HG03280 (cell line): ENCODE data around the gene NOXA1.

Experiments used
- ATAC-seq: cut with Tn5 transposase; IDR thresholded peaks from one replicate; pipeline ENCODE4 v1.9.1; 2021; ENCODE audit warnings: mild to moderate bottlenecking, moderate library complexity; ENCODE audit not compliant: unreplicated experiment

NOXA1 gene

DNA sequence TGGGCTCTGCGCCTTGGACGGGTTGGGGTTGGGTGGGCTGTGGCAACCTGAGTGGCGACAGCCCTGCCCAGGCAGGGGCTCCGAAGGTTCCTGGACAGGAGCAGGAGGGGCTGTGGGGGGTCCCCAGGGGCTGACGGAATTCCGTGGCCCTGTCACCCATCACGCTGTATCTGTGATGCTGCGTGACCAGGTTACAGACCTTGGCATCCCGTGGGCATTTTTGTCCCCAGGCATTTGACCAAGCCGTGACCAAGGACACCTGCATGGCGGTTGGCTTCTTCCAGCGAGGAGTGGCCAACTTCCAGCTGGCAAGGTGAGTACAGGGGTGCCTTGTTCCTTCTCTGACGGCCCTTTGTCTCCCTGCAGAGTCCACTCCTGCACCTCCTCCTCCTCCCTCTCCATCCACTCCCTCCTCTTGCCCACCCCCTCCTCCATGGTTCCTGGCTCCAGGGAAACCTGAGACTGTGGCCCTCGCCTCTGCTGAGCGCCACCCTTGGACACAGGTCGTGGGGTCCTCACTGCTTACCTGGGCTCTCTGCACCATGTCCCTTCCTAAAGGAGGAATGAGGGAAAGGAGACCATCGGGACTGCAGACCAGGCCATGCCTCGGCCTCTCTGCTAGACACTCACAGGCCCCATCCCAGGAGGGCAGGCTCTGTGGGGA, 3.0 kb downstream of the NOXA1 start:
- no peak for ATAC-seq

DNA sequence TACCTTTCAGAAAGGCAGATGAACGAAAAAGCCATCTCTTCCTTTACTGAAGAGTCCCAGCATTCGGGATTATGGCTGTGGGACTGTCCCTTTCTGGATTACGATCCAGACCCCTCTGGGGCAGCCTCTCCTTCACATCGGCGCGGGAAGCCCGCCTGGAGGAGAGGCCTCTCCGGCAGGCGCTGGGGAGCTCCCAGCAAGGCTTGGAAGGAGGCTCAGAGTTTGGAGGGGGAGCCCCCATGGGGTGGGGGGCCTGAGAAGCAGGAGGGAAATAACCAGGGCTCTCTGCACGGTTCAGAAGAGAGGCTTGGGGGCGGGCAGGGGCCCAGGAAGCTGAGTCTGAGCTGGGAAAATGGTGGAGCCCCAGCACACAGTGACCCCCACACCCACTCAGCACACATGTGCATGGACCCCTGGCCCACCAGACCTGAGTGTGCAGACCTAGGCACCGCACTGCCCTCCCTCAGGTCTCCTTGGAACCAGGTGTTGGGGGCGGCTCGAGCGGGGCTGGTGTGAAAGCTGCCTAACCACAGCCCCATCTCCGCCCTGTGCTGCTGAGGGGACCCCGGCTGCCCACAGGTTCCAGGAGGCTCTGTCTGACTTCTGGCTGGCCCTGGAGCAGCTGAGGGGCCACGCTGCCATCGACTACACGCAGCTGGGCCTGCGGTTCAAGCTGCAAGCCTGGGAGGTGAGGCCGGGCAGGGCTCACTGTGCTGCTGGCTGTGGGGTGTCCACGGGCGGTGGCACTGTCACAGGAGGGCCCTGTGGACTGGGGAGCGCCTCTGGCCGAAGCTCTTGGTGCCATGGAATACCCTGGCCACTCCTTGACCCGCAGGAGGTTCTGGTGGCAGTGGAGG, 4.5 kb downstream of the NOXA1 start:
- no peak for ATAC-seq

DNA sequence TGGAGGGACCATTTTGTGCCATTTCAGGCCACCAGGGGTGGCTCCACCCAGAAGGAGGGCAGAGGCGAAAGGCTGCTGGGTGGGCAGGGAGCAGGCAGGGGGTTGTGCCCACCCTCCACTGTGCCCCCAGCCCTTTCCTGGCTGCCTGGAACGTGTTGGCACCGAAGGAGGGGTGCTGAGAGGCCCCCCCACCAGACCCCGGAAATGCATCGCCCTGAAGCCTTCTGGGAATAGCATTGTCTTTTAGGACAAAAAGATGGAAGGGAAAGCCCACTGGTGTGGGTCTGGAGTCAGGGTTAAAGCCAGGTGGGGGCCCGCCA, 5.1 kb downstream of the NOXA1 start:
- no peak for ATAC-seq

DNA sequence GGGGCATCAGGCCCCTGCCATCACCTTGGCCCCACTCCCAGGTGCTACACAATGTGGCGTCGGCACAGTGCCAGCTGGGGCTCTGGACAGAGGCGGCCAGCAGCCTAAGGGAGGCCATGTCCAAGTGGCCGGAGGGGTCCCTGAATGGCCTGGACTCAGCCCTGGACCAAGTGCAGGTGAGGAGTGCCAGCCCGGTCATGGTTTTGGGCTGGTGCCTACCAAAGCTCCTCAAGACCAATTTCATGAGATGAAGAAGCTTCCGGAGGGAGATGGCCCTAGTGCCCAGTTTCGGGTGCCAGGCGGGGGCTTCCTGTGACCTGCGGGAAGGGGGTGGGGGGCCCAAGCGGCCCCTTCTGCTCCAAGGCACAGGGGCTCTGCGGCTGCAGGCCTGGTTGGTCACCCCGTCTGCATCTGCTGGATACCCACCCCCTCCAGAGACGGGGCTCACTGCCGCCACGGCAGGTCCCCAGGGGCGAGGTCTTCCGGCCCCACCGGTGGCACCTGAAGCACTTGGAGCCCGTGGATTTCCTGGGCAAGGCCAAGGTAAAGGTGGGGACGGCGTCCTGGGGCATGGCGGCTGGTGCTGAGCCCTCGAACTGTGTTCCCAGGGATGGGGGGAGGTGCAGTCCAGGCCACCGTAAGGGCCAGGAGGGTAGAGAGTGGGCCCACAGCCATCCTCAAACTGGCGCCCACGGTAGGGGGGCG, 5.8 kb downstream of the NOXA1 start:
- ATAC-seq: no peak

DNA sequence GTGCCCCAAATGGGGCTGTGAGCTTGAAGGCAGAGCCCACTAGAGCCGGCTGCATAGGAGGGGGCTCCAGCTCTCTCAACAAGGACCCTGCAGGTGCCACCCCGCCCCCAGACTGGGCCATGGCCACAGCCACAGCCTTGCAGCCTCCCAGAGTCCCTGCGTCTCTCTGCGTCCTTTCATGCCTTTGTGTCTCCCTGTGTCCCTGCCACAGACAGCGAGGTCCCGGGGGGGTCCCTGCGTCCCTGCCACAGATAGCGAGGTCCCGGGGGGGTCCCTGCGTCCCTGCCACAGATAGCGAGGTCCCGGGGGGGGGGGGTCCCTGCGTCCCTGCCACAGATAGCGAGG, 6.3 kb downstream of the NOXA1 start:
- no peak for ATAC-seq

DNA sequence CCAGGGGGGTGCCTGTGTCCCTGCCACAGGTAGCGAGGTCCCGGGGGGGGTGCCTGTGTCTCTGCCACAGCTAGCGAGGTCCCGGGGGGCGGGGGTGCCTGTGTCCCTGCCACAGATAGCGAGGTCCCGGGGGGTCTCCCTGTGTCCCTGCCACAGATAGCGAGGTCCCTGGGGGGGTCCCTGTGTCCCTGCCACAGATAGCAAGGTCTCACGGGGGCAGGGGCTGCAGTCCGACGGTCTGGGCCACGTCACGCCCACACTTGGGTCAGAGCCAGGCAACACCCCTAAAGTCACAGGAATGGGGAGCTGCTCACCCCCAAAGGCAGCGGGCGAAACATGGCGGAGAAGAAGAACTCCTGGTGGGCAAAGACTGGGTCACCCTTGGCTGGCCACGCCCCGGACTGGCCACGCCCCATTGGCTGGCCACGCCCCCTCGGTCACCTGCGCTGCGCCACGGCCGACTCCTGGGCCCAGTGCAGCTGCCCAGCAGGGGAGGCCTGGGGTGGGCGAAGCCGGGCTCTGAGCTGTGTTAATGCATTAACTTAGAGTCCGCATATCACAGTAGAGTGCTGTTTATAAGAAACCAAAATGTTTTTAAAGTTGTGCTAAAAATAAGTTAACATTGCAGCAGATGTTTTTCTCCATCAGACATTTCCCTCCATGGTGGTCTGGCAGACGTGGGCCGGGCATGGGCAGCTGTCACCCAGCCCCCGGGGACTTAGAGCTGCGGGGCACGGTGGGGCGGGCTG, 7.0 kb downstream of the NOXA1 start:
- no peak for ATAC-seq

DNA sequence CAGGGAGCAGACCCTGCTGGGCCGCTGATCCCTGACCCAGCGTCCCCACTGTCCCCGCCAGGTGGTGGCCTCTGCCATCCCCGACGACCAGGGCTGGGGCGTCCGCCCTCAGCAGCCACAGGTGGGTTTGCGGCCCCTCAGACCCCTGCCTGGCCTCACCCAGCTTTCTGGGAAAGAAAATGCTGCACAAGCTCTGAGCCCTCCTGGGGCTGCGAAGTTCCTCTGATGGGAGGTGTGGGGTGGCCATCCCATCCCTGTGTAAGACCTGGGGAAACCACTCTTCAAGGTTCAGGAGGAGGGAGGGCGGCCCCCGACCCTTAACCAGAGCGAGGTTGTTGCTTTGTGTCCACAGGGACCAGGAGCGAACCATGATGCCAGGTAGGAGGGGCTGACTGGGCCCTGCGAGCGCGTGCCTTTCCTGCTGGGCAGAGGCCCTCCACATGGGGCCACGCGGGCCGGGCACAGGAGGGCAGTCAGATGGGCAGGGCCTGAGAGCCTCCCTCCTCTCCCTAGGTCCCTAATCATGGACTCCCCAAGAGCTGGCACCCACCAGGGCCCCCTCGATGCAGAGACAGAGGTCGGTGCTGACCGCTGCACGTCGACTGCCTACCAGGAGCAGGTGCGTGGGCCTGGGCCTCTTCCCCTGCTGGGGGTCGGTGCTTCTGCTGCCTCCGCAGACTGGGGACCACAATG, 7.7 kb downstream of the NOXA1 start:
- ATAC-seq: no peak

DNA sequence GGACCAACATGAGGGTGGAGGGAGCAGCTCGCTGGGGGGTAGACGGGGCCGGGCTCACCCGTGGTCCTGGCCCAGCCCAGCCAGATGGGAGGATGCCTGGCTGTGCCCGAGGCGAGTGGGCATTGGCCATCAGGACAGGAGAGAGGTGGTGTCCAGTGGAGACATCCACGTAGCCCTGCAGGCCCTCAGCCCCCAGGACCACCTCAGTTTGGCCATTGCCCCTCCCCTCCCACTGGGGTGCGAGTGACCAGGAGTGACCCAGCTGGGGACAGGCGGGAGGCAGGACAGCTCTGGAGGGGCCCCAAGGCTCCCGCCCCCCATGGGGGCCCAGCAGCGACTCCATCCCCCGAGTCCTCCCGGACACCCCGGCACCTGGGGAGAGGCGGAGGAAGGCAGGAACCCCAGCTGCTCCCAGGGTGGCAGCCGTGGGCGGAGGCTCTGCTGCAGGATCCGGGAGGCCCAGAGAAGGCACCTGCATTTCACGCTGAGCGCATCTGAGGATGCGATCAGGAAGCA, 8.3 kb downstream of the NOXA1 start:
- ATAC-seq: no peak

DNA sequence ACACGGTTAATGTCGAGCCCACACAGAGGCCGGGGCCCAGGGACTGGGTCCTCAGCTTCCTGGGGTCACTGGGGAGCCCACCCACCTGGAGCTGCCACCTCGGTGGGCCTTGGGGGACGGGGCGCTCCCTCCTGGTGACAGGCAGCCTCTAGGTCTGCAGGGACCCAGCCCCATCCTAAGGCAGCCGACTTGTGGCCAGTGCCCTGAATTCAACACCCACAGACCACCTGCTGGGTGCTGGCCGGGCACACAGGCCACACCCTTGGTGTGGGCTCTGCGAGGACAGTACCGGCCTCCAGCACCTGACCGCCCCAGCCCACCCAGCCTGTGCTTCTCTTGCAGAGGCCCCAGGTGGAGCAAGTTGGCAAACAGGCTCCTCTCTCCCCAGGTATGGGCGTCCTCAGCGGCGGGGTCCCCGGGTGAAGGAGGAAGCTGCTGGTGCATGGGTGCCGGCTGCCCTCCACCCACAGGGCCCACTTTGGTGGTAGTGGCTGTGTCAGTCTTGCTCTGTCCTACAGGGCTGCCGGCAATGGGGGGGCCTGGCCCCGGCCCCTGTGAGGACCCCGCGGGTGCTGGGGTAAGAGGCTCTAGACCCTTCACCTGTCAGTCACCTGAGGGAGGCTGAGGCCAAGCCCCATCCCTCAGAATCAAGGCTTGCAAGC, 9.6 kb downstream of the NOXA1 start:
- ATAC-seq: no peak

DNA sequence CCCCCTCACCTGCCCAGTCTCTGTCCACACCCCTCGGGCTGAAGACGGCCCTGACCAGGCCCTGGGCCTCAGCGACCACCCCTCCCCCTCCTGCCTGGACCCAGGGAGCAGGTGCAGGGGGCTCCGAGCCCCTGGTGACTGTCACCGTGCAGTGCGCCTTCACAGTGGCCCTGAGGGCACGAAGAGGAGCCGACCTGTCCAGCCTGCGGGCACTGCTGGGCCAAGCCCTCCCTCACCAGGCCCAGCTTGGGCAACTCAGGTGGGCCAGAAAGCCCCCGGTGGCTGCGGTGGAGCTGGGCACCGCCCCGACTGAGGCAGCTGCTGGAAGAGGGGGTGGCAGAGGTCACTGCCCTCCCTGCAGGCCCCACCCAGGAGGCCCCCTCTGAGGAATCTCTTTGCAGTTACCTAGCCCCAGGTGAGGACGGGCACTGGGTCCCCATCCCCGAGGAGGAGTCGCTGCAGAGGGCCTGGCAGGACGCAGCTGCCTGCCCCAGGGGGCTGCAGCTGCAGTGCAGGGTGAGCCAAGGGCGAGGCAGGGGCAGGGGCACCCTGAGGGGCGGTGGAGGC, 10.2 kb downstream of the NOXA1 start:
- no peak for ATAC-seq

DNA sequence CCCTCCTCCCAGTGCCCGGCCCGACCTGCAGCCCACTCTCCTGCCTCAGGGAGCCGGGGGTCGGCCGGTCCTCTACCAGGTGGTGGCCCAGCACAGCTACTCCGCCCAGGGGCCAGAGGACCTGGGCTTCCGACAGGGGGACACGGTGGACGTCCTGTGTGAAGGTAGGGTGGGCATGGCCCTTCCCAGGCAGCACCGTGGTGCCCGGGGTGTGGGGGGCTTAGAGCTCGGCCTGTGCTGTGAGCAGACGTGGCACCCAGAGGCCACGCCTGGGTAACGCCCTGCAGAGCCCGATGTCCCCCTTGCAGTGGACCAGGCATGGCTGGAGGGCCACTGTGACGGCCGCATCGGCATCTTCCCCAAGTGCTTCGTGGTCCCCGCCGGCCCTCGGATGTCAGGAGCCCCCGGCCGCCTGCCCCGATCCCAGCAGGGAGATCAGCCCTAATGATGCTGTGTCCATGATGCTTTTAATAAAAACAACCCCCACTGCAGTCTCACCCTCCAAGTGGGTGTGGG, 10.8 kb downstream of the NOXA1 start:
- ATAC-seq: no peak

DNA sequence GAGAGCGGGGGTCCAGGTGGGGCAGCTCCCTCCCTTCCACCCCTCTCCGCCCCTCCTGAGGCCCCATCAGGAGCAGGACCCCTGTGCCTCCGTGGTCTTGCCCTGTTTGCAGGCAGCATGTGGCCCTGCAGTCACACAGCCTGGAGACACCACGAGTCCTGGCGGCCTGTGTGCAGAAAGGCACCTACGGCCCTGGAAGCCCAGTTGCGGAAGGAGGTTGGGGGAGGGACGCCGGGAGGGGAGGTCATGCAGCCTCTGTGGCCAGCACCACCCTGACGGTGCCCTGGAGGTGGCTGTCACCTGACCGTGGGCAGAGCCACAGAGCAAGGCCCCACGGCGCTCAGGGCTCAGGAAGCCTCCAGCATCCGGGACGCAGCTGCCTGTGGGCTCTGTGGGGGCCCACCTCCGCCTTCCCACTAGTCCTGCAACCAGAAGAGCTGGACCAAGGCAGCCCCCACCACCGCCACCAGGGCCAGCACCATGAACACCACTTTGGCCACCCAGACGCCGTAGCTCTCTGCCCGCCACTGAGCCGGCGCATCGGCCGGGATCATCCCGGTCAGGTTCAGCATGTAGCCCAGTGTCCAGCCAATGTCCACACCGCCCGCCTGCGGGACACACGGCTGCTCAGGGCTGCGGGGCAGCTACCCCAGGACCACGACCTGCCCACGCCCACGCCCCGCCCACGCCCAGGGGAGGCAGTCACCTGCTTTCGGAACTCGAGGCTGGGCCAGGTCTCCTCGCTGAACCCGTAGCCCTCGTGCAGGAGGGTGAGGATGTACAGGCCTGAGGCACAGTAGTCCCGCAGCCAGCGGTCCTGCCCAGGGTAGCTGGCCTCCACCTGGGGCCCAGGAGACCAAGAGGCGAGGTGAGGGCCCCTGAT, 11.5 kb downstream of the NOXA1 start:
- no peak for ATAC-seq

DNA sequence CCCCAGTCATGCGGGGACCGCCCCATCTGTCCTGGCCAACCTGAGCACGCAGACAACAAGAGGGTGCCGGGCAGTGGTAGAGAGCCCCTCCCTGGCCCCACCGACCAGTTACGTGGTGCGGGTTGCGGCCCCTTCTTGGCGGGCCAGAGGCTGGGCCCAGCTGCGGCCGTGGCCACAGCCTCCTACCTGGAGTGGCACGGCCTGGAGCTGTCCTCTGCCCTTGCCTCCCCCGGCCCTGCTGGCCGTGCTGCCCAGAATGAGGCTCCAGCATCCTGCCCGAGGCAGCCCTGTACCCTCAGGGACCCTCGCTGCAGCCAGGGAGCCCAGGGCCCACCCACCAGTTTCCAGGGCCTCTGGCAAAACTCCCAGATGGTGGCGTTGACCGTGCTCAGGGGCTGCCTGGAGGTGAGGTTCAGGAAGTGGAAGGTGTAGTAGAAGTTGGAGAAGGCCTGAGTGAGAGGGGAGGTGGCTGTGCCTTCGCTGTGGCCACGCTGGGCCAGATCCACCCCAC, 12.2 kb downstream of the NOXA1 start:
- ATAC-seq: no peak

DNA sequence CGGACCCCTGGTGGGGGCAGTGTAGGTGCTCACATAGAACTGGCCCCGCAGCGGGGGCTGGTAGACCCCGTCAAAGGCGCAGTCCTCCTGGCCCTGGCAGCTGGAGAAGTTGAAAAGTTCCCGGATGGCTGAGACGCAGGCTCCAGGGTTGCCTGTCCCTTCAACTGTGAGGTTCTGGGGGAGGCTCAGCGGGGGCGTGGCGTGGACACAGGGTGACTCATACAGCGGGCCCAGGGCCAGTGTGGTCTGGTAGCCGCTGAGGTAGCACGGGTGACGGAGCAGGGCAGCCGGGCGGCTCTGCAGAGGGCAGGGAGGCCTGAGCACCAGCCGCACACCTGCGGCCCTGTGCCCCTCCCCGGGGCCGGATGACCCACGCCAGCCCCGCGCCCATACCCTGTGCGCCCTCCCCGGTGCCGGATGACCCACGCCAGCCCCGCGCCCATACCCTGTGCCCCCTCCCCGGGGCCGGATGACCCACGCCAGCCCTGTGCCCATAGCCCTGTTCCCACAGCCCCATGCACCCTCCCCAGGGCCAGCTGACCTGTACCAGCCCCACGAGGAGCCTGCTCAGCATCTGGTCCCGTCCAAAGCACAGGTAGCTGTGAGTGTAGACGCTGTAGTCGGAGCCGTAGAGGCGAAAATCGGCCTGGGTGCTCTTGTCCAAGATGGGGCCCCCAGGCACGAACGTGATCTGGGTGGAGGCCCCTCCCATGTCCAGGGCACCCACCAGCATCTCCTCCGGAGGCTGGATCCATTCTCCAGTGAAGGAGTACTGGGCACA, 13.0 kb downstream of the NOXA1 start:
- ATAC-seq: no peak

DNA sequence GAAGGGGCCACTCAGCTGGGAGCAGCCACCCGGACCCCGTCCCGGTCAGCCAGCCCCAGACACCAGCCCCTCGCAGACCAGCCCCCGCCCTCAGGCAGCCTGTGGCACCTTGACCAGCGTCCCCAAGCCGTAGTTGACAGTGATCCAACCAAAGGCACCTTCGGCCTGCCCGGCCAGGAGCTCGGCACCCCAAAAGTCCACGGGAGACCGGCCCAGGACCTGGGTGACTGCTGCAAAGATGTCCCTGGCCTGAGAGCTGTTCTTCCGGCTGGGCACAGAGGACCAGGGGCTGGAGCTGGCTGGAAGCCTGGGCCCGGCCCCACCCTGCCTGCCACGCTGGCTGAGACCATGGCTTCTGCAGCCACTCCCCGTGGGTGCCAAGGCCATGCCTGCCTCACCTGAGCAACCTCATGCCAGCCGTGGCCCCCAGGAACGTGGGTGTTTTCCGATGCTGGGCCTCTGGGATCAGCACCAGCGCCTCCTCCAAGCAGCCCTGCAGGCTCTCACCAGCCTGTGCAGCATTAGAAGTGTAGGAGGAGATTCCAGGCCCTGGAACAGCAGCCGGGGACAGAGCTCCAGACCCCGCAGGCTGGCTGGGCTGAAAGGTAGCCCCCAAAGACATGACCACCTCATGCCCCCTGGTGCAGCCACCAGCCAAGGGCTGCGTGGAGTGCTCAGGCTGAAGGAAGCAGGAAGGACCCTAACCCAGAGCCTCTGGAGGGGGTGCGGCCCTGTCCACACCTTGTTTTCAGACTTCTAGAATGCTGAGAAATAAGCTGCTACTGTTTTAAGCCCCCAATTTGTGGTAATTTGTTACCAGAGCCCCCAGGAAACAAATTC, 13.8 kb downstream of the NOXA1 start:
- ATAC-seq: no peak

DNA sequence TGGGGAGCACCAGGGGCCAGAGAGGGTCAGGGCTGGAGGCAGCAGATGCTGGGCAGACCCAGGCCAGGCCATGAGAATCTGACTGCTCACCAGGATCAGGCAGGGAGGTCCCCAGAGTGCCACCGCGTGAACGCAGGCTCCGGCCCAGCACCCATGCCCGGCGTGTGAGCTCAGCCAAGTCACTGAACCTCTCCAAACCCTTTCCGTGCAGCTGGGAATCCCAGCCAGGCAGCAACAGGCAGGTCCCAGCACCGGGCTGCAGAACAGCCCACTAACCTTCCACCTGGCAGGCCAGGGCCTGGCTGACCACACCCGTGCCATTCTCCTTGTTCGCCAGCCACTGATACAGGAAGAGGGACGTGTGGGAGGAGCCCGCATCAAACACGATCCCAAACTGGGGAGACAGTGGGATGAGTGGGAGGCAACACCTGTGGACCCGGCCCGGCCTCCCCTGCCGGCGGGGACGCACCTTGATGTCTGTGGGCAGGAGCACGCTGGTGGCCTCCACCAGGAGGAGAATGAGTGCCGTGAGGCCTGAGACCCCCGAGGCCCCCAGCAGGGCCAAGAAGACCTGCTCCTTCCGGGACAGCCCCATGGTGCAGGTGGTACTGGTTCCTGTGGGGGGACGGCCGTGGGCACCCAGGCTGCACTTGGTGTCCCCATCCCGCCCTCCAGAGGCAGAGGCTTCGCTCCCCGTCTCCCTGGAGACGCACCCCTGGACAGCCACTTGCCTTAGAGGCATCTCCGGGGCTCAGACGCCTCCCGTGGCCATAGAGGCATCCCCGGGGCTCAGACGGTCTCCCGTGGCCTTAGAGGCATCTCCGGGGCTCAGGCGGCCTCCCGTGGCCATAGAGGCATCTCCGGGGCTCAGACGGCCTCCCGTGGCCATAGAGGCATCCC, 14.7 kb downstream of the NOXA1 start:
- ATAC-seq: no peak
